GM19239 (cell line): Measurements from ENCODE around the gene ARAP1.

Experiments used
- DNase-seq: peaks from one replicate; pipeline ENCODE4 v3.0.0; 2011; ENCODE audit warnings: low spot score; ENCODE audit not compliant: insufficient read length
- FAIRE-seq: peaks from 2 replicates; lab custom pipeline; 2011; peaks lifted over from hg19 to GRCh38; lab: Jason Lieb, UNC

ARAP1 gene

DNA sequence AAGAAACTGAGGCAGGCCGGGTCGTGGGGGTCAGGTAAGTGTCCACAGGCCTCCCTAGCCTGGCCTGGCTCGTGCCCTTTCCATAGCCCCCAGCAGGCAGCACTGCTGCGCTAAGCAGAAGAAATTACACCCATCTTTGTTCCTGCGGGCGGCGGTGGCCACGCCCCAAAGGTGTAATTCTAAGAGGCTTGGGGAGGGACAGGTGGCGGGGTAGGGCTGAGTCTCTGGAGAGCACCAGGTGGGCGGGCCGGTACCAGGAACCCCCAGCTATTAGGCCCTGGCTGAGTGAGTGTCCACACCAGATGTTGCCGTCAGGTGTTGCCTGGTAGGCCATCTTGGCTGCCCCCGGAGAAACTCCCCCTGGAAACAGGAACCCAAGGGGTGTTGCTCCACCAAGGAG is 12.3 kb upstream of the ARAP1 start:
- DNase-seq (no peak), FAIRE-seq (no peak)

DNA sequence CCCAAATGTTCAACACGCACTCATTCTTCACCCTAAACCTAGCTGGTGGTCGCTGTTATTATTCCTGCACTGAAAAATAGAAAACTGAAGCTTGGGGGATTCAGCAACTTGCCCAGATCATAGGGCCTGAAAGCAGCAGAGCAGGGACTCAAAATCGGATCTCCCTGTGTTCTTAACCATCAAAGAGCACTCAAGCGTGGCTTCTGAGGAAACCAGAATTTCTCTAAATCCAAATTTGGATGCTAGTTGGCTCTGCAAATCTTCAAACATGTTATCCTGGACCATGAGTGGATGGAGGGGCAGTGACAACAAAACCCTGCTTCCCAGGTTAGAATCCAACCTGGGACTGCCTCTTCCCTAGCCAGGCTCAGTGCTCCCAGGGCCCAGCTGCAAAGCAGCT is 11.6 kb upstream of the ARAP1 start:
- FAIRE-seq, result peak; percentile 75
- no peak for DNase-seq

DNA sequence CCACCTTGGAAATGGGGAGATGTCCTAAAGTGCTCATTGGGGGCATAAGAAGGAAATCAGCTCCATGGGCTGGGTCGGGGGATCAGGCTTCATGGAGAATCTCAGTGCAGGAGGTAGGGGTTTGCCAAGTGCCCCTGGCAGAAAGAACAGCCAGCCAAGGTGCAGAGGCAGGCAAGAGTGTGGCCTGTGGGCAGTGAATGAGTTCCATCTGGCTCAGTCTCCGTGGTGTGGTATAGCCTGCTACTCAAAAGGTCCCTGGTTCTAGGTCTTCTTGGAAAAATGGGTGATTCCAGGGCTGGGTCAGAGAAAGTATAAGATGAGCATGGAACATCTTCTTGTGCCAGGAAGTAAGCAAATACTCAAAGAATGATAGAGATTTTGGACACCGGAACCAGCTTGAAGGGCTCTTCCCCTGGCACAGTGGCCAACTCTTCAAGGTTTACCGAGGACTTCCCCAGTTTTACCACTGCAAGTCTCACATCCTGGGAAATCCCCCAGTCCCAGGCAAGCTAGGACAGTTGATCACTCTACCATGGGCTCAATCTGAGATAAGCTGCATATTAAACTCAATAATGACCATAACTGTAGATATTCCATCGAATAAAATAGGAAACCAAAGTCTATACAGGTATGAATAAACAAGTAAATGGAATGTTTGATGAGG is 10.6 kb upstream of the ARAP1 start:
- peak; percentile 83 for FAIRE-seq
- DNase-seq, result no peak

DNA sequence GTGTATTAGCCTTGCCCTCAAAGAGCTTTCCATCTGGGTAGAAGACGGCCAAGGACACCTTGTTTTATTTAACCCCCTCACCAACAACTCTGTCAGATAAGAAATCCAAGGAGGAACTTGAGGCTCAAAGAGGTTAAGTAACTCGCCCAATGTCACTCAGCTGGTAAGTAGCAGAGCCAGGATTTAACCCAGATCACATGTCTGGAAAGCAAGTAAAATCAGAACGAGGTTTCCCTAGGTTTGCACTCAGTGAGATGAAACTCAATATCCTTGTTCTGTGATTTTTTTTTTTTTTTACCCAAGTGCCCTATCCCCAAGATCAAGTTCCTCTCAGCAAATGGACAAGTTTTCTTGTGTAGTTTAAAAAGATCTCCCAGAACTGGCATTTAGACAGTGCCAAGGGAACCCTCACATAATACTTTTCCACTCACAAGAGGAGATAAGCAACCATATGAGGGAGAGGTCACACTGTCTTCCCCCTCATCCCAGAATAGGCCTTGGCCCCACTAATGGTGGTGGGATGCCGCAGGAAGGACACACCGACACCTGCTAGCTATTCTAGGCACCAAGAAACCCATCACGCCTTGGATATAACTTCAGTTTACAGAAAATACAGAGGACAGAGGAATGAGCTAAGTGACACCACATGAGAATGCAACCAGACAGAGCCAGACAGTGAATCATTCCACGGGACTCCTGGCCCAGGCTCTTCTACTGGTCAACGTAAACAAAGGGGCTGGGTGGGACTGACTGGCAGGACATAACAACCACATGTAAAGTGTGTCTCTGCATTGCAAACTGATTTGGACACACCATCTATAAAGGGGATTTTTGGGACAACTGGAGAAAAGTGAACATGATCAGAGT is 8.6 kb upstream of the ARAP1 start:
- FAIRE-seq (no peak), DNase-seq (no peak)

DNA sequence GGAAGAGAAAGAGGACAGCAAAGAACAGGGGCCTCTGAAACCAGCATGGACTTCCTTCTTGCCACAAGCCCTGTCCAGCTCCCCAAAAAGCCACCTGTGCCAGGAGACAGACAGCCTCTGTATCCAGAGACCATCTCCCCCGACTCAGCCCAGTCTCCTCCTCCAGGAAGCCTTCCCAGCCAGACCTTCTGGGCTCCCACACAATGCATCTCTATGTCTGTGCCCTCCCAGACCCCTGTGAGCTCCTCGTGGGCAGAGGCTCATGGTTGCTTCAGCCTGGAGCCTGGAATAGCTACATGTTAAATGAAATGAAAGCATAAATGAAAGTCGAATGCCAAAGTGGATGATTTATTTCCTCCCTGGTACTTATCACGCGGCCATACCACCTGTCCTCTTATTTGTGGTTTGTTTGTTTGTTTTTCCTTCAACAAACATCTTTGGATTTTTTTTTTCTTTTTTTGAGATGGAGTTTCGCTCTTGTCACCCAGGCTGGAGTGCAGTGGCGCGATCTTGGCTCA is 7.3 kb upstream of the ARAP1 start:
- DNase-seq (no peak), FAIRE-seq (no peak)

DNA sequence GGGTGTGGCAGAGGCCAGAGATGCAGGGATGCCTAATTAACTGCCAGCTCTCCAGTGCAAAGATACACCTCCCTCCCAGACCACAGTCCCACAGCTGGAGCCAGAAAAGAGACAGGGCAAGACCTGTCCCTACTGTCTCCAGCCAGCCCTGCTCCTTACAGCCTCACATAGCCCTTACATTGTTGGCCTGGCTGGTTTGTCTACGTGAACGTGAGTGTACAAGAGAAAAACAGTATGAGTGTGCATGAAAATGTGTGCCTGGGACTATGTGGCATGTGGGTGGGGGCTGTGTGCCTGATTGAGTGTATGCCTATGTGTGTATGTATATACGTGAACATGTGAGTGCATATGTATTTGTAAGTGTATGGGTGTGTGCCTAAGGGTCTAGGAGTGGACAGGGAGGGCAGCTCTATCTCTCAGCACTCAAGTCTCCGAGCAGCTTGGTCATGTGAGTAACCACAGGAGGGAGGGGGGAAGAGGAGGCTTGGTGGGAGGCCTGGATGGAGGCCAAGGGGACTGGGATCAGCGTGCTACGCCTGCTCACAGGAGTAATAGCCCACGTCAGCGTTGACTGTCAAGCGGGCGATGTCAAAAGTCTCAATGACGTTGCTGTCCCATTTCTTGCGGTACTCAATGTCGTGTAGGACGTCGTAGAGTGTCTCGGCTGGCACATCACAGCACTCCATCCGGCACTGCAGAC is 6.6 kb upstream of the ARAP1 start:
- DNase-seq (no peak), FAIRE-seq (no peak)

DNA sequence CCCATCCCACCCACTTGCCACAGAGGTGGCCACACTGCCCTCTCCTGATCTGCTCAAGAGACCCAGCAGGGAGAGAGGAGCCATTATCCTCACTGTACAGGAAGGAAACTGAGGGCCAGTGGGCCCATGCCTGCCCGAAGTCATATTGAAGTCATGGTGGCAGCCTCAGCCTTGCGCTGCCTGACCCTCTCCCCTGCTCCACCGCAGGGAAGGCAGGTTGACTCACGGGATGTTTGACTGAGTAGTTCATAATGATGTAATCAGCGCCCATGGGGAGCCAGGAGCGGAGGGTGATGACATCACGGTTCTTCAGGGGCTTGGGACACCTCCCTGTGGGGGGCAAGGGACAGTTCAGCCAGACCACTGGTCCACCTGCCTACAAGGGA is 6.1 kb upstream of the ARAP1 start:
- DNase-seq (no peak), FAIRE-seq (no peak)

DNA sequence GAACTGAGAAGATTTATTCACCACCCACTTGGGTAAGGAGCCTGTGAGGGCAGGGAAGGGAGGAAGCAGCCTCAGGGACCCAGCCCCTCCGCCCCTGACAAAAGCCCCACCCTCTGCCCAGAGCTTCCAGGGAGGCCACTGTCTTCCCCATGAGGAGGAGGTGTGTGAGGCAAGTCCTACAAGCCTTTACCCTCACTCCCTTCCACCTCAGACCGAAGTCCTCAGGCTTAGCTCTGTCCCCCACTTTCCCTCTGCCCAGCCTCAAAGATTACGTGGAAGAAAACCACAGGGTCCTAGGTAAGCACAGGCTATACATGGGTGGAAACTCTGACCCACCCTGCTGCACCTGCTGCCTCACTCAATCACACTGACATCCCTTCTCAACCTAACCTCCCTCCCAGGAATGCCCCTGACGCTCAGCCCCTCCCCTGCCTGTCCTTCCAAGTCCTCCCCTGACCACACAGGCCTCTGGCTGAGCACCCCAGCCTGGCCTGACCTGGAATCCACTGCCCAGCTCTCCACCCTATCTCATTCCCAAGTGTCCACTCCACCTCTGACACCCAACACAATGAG is 3.6 kb upstream of the ARAP1 start:
- no peak for DNase-seq

DNA sequence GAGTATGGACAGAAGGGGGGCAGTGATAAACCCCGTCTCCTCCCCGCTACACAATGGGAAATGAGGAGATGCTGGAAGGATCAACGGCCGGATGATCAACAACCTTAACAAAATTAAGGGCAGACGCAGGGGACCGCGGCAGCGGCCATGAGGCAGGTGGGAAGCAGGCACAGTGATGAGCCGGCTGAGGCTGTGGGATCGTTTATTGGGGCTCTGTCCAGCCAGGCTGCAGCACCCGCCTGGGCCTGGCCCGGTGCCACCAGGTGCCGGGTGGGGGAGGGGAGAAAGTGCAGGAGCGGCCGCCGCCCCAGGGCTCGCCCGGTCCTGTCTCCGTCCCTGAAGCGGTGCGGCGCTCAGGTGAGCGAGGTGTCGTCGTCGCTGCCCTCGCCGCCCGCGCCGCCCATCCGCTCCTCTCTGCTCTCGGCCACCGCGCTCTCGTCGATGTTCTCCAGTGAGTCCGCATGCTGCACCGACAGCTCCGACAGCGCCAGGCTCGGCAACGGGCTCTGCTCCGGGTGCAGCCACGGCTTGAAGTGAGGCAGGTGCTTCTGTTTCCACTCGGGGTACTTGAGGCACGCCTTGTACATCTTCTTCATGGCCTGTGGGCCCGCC is 2.4 kb upstream of the ARAP1 start:
- FAIRE-seq, result no peak

More for the DNA sequence above, 3.6 kb upstream of the ARAP1 start:
- FAIRE-seq, result no peak

DNA sequence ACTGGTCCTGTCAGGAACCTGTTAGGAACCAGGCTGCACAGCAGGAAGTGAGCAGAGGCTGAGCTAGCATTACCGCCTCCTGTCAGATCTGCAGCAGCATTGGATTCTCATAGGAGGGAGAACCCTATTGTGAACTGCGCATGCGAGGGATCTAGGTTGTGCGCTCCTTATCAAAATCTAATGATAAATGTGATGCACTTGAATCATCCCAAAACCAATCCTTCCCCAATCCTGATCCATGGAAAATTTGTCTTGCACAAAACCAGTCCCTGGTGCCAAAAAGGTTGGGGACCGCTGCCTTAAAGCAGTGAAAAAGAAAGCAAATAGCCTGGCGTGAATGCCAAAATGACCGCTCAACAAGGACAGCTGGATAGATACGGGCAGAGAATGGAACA is 1.9 kb upstream of the ARAP1 start:
- DNase-seq (no peak), FAIRE-seq (no peak)

More for the DNA sequence above, 2.4 kb upstream of the ARAP1 start:
- no peak for DNase-seq

DNA sequence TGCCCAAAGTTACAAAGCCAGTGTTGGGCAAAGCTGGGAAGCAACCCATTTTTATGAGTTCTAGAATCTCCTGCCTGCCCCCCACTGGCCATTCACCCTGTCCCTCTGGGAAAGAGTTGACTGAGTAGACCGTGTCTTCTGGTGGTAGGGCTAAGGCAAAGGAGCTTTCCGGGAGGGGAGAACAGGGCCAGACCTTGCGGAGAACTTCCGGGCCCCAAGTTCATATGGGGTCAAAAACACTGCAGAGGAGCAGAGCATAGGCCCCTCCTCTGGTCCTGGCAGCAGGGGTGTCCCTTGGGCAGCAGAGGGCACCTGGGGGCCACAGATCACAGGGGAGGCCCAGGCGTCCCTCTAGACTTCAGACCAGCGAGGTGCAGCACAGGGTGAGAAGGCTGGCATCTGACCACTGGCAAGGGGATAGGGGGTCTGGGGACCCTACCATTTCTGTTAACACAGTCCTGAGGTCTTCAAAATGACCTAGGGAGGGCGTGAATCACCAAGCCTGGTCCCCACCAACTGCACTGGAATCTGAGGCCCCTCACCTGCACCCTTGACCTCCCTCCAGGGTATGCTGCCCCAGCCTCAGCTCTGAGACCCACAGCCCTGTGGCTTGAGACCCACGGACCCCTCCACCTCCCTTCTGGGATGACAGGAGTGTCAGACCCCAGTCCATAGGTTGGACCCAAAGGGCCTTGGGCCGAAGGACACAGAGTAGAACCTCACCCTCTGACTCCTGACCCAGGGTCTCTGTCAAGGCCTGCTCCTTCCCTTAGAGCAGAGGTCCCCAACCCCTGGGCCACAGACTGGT is 1.3 kb upstream of the ARAP1 start:
- FAIRE-seq, result no peak

DNA sequence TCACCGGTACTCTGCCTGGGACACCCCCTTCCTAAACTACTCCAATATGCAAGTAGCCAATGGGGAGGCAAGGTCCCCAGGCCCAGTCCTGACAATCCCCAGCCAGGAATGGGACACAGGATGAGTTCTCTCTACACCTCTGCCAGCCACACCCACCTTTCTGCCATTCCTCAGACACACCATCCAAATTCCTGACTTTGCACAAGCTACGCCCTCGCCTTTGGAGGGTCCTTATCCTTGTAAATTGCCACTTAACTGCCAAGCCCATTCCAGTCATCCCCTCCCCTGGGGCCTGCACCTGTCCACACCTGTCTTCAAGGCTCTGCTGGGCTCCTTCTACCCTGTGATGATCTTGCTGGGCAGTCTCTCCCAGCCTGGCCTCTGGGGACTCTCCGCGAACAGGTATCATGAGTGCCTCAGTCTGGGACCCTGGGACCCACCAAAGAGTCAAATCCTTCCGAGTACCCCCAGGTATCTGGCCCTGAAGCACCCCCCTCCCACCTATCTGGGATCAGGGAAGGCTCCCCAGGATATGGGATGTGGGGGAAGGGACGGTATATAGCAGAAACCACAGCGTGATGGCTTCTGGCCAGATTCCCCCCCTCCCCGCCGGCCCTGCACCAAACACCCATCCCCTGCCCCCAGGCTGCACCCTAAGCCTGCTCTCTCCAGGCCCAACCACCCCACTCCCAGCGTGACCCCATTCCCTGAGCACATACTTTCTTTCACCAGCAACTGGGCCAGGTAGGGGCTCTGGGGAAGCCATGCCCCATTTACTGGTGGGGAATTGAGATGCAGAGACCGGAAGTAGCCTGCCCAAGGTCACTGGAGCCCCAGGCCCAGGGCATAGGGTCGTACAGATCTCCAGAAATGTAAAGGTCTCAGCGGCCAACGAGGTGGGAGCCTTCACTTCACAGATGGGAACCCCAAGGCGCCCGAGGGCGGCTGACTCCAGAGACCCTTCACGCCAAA is 806 bp downstream of the ARAP1 start:
- FAIRE-seq (peak; percentile 56), DNase-seq (no peak)

More for the DNA sequence above, 1.3 kb upstream of the ARAP1 start:
- DNase-seq, result no peak

DNA sequence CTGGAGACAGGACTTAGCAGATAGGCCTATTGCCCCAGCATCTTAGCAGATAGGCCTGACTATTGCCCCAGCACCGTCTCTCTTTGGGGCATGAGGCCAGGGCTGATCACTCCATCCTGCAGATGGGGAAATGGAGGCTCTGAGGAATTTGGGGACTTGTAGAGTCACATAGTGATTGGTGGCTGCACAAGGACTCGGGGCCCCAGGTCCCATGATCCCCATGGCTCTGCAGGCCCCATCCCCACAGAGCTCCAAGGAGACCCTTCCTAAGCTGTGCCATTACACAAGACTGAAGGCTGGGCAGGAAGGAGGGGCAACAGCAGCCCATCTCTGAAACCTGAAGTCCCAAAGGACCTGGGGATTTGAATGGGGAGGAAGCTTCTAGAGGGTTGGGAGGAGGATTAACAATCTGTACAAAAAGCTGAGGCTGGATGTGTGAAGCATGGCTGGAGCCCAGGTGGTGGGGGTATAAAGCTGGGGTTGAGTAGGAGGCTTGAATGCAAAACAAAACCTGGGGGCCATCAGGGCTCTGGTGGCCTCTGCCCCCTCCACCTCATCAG is 1.6 kb downstream of the ARAP1 start:
- DNase-seq (no peak), FAIRE-seq (no peak)

DNA sequence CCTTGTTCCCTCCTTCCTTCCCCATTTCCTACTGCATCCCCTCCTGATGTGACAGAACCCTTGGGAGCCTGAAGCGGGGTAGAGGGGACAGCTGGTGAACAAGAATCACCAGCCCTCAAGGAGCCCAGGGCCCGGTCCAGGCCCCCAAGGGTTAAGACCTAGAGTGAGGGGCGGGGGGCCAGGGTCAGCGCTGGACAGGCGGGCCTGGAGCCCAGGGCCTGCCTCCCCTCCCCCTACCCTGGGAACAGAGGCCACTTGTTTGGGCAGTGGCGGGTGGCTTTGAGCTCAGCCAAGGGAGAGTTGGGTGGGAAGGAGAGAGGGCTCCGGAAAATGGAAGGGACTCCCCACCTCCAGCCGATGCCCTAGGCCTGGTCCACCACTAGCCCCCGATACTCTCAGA is 2.1 kb downstream of the ARAP1 start:
- no peak for FAIRE-seq

DNA sequence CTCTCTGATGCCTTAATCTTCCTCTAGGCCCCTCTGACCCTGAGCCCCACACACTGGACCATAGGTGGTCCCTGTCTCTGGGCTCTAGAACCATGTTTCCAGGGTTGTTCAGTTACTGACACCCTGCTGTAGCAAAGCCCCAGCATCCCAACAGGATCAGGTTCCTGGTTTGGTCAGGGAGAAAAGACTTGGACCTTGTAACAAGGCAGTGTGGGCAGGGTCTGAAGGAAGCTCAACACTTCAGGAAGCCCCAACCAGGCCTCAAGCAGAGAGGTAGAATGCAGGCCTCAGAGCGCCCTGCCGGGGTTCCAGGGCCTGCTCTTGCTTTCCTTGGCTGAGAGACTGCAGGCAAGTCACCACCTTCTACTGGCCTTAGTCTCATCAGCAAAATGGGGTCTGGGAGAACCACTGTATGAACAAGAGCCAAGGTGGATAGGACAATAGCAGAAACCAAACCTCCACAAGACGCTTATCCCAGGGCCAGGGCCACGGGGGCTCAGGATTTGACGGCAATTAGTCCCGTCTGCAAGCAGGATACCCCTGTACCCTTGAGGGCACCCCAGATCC is 4.8 kb downstream of the ARAP1 start:
- DNase-seq, result no peak
- FAIRE-seq, result no peak

More for the DNA sequence above, 2.1 kb downstream of the ARAP1 start:
- no peak for DNase-seq

DNA sequence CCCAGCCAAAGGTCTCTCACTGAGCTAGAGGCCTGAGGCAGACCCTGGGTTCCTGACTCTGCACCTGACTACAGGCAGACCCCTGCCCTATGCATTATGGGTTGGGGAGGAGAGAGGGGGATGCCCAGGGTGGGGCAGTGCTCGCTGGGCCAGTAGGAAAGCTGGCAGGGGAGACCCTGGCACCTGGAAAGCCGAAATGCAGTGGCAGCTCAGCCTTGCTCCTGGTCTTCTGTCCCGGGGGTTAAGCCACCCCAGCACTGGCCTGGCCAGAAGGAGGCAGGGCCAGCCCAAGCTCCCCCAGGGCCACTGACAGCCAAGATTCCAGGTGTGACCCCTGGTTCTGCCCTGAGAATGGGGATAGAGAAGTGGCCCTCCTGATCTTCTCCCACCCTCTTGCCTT is 5.4 kb downstream of the ARAP1 start:
- DNase-seq, result no peak
- FAIRE-seq, result no peak

DNA sequence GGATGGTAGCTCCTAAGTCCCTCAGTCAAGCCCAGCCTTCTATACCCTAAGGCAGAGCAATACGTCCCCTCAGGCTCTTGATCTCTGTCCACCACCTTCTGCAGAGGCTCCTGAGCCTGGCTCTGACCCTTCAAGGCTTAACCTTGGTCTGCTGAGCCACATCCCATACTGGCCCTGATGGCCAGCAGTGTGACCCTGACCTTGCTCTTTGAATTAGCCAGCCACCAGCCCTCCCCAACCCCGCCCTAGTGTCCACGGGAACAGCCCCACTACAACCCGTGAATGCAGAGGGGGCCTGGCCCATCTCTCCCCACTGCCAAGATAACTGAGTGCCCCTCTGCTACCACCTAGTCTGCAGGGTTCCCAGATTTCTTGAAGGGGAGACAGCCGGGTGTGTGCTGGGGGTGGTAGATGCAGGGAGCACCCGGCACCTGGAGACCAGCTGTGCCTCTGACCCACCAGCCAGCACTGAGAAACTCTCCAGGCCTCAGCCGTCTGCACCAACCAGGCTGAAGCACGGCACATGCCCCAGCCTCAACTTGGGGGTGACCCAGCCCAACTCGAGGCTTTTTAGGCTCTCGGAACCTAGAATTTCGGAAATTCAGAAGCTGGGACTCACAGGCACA is 6.2 kb downstream of the ARAP1 start:
- DNase-seq, result no peak
- FAIRE-seq, result no peak
